AG04450 (cell line): Measurements from ENCODE around the gene PCDHGB2. TPM values are rescaled to one million over a fixed set of nuclear protein-coding genes. Genes with fewer than 3 reads are reported as not detected.
A peak's percentile ranks its signal among the peaks of the same experiment; 100 is the strongest.
"Not testable (repeated sequence)": the region's sequence is repeated elsewhere in the genome, so short reads cannot be mapped to it uniquely, and the experiment has no call there.

Source experiments
- CTCF ChIA-PET: fragments of 300-600, 350-600 bp; formaldehyde crosslinking; extraction: SDS; loops from one replicate; lab custom pipeline; 2022; ENCODE audit warnings: antibody characterized with exemption, inconsistent platforms; lab: Charles Lee
- POLR2A ChIA-PET: fragments of 350-600 bp; formaldehyde crosslinking; extraction: SDS; loops from one replicate; lab custom pipeline; 2021; ENCODE audit warnings: antibody characterized with exemption, inconsistent platforms; lab: Yijun Ruan, JAX
- DNase-seq: peaks from one replicate; pipeline ENCODE4 v3.0.0-alpha.2; 2011; ENCODE audit warnings: low read depth, low spot score
- H3K27ac ChIP-seq: one replicate; pipeline ENCODE4 v1.5.1; 2012; ENCODE audit warnings: low read depth, low read length, control low read depth
- H3K27me3 ChIP-seq: one replicate; pipeline ENCODE4 v1.6.0; 2012; ENCODE audit warnings: low read length; ENCODE audit not compliant: control insufficient read depth, insufficient read depth
- H3K4me3 ChIP-seq: 2 replicates; pipeline ENCODE4 v1.5.1; 2011; ENCODE audit warnings: mild to moderate bottlenecking, low read depth, low read length, control low read depth
- H3K9me3 ChIP-seq: 2 replicates; pipeline ENCODE4 v1.5.1; 2012; ENCODE audit warnings: low read length; ENCODE audit not compliant: control insufficient read depth, insufficient read depth
- CTCF ChIP-seq: IDR thresholded peaks from 2 replicates; pipeline ENCODE4 v1.5.1; 2011; ENCODE audit warnings: low read depth, low read length, control low read depth, inconsistent platforms
- polyA plus RNA-seq: library from polyadenylated mRNA; depleted of rRNA; stranded (reverse); fragments of >200 nt; gene quantifications from 2 replicates; pipeline ENCODE4 v1.2.3, GENCODE V29; 2011

Gene PCDHGB2
- polyA plus RNA-seq, 1 experiment = 4.6 TPM

DNA sequence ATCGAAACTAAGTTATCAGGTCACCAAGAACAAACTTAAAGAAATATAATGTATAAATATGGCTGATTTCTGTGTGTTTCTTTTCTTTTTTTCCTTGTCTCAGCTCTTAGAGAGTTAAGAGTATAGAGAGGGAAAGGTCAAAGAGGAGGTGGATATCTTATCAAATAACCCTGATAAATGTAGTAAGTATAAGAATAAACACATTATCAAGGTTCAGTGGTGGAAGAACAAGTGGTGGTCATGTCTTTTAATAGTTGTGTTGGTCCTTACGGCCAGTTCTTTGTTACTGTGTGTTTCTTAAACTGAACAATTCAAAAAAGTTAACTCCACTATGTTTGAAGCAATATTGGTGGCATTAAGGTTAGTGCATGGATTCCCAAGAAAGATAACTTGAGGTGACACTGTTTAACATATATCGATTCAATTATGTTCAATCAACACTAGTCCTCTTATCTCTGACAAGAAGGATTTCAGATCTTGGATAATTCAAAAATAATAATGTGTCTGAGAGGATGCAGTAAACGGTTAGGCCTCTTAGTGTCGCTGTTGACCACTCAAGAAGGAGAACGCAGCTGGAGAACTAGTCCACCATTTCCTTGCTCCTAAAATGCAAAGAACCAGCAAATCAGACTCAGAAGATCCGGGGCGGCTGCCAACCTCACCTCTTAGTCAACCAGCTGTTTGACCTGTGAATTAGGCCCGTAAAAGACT lies 16.4 kb upstream of the PCDHGB2 start, which contains the start of gene PCDHGA3:
Gene PCDHGA3, plus strand, starts transcription at position 588 of the 711 bp plus-strand sequence. CDS start 205 bp downstream, outside the sequence.
- TF ChIP-seq CTCF = no peak; the same call in 1 of the 2 replicates
- H3K4me3 ChIP-seq = peak within 1 kb of the TSS; percentile 3
- H3K27me3 ChIP-seq = peaks cover 6% of the 10 kb centered on the region
- DNase-seq = no peak
- CTCF ChIA-PET = interaction anchor here (0.7 to 4.5 kb wide), 8 partner anchors 10 to 224 kb away, joined by 3 to 18 read pairs (median 4); partner anchors contain the start of gene PCDHGA1
- H3K9me3 ChIP-seq = peaks cover 55% of the 10 kb centered on the region
- H3K27ac ChIP-seq = no peak within 1 kb of the TSS
- POLR2A ChIA-PET = no interaction called here

DNA sequence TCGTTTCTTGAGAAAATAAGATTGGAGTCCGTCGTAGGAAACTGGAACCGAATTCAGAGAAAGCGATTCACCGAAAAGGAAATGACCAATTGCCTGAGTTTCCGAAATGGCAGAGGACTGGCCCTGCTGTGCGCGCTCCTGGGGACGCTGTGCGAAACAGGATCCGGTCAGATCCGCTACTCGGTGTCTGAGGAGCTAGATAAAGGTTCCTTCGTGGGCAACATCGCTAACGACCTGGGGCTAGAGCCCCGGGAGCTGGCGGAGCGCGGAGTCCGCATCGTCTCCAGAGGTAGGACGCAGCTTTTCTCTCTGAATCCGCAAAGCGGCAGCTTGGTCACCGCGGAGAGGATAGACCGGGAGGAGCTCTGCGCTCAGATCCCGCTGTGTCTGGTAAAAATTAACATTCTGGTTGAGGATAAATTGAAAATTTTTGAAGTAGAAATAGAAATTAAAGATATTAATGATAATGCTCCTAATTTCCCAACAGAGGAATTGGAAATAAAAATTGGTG lies 15.8 kb upstream of the PCDHGB2 start:
- TF ChIP-seq CTCF = no peak

DNA sequence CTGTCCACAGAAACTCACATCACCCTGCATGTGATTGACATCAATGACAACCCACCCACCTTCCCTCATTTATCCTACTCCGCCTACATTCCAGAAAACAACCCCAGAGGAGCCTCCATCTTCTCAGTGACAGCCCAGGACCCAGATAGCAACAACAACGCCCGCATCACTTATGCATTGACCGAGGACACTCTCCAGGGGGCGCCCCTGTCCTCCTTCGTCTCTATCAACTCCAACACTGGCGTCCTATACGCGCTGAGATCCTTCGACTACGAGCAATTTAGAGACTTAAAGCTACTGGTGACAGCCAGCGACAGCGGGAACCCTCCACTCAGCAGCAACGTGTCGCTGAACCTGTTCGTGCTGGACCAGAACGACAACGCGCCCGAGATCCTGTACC lies 14.5 kb upstream of the PCDHGB2 start:
- H3K4me3 ChIP-seq = no peak overlapping the region
- H3K9me3 ChIP-seq = peaks cover 42% of the 10 kb centered on the region
- H3K27ac ChIP-seq = no peak overlapping the region
- no peak for DNase-seq
- H3K27me3 ChIP-seq = peaks cover 2% of the 10 kb centered on the region
- no peak for TF ChIP-seq CTCF
- POLR2A ChIA-PET = no interaction called here
- CTCF ChIA-PET = no interaction called here

More for the DNA sequence above, 15.8 kb upstream of the PCDHGB2 start:
- H3K27me3 ChIP-seq = peaks cover 6% of the 10 kb centered on the region
- DNase-seq = no peak
- peaks cover 49% of the 10 kb centered on the region for H3K9me3 ChIP-seq
- H3K27ac ChIP-seq = no peak overlapping the region
- CTCF ChIA-PET = interaction anchor here (0.6 to 4.5 kb wide), 8 partner anchors 14 to 223 kb away, joined by 3 to 18 read pairs (median 4); partner anchors contain the start of gene PCDHGA1
- H3K4me3 ChIP-seq = peak overlapping the region; percentile 3
- POLR2A ChIA-PET = no interaction called here

DNA sequence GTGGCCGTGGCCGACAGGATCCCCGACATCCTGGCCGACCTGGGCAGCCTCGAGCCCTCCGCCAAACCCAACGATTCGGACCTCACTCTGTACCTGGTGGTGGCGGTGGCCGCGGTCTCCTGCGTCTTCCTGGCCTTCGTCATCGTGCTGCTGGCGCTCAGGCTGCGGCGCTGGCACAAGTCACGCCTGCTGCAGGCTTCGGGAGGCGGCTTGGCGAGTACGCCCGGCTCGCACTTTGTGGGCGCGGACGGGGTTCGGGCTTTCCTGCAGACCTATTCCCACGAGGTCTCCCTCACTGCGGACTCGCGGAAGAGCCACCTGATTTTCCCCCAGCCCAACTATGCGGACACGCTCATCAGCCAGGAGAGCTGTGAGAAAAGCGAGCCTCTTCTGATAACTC lies 13.8 kb upstream of the PCDHGB2 start:
- DNase-seq, H3K4me3 ChIP-seq, POLR2A ChIA-PET, H3K27me3 ChIP-seq, H3K27ac ChIP-seq: not testable (repeated sequence)
- CTCF ChIA-PET = interaction anchor here (1.5 to 5.8 kb wide), 2 partner anchors 7 to 217 kb away, joined by 3 to 46 read pairs; partner anchors contain the start of gene PCDHGA2
- H3K9me3 ChIP-seq = peaks cover 41% of the 10 kb centered on the region

DNA sequence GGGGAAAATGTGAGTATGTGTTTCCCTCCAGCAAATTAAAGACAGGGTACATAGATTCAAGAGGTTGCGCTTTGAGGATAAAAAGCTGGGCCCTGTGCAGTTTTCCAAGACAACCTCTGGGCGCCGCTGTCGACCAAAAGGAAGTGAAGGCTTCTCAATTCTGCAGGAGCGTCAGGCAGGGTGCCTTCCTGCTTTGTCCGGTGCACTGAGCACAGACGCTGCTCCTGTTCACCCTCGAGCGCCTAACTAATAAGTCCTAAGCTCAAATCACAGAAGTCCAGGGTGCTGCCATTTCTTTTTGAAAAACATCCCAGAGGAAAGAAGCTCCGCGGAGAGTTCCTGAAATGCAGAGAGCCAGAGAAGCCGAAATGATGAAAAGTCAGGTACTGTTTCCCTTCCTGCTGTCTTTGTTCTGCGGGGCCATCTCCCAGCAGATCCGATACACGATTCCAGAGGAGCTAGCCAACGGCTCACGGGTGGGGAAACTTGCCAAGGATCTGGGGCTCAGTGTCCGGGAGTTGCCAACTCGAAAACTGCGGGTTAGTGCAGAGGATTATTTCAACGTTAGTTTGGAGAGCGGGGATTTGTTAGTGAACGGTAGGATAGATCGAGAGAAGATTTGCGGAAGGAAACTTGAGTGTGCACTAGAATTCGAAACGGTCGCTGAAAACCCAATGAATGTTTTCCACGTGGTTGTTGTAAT lies 9.7 kb upstream of the PCDHGB2 start, which contains the start of gene PCDHGB1:
Gene PCDHGB1, plus strand, starts transcription at position 183 of the 703 bp plus-strand sequence. Its CDS starts 162 bp downstream, at position 345.
- CTCF ChIA-PET = interaction anchor here (0.9 to 5.8 kb wide), 13 partner anchors 12 to 217 kb away, joined by 3 to 46 read pairs (median 7); partner anchors contain the start of genes PCDHGA1, PCDHGA10, PCDHGA2 and PCDHGA7
- H3K9me3 ChIP-seq = peaks cover 43% of the 10 kb centered on the region
- H3K27ac ChIP-seq = no peak within 1 kb of the TSS
- no peak for DNase-seq
- peaks cover 2% of the 10 kb centered on the region for H3K27me3 ChIP-seq
- H3K4me3 ChIP-seq = peak within 1 kb of the TSS; percentile 46
- peak; percentile 54 for TF ChIP-seq CTCF
- POLR2A ChIA-PET = interaction anchor here (0.6 kb wide), 1 partner anchor 33 kb away, joined by 3 read pairs; no protein-coding TSS in a partner anchor
